Neuronal stem cell (in vitro differentiated cells): ENCODE results near the gene SLC5A4.

ENCODE experiments used
- DNase-seq: peaks from one replicate; pipeline ENCODE4 v3.0.0-alpha.2; 2013; ENCODE audit warnings: low spot score
- H2AFZ ChIP-seq: one replicate; pipeline ENCODE4 v1.6.1; 2013; ENCODE audit warnings: mild to moderate bottlenecking, low read length, inconsistent platforms
- H2AK5ac ChIP-seq: 2 replicates; pipeline ENCODE4 v1.6.1; 2013; ENCODE audit warnings: low read depth, mild to moderate bottlenecking, inconsistent platforms, low read length, moderate library complexity, mixed read lengths
- H2BK120ac ChIP-seq: 2 replicates; pipeline ENCODE4 v1.6.1; 2013; ENCODE audit warnings: low read depth, mild to moderate bottlenecking, inconsistent platforms, low read length, moderate library complexity, mixed read lengths
- H2BK12ac ChIP-seq: one replicate; pipeline ENCODE4 v1.6.1; 2013; ENCODE audit warnings: low read length, inconsistent platforms
- H2BK15ac ChIP-seq: 2 replicates; pipeline ENCODE4 v1.6.1; 2013; ENCODE audit warnings: mild to moderate bottlenecking, low read length, inconsistent platforms, mixed read lengths
- H2BK5ac ChIP-seq: one replicate; pipeline ENCODE4 v1.6.1; 2013; ENCODE audit warnings: inconsistent platforms, mild to moderate bottlenecking, low read length, moderate library complexity
- H3K14ac ChIP-seq: one replicate; pipeline ENCODE4 v1.6.1; 2013; ENCODE audit warnings: low read length, inconsistent platforms
- H3K18ac ChIP-seq: 2 replicates; pipeline ENCODE4 v1.6.1; 2013; ENCODE audit warnings: low read length, inconsistent platforms
- H3K23ac ChIP-seq: 2 replicates; pipeline ENCODE4 v1.6.1; 2013; ENCODE audit warnings: low read depth, mild to moderate bottlenecking, mixed read lengths, low read length, inconsistent platforms; ENCODE audit not compliant: poor library complexity
- H3K27ac ChIP-seq: replicated peaks from 3 replicates; pipeline ENCODE4 v1.5.1; 2013; ENCODE audit warnings: low read length, inconsistent platforms
- H3K27me3 ChIP-seq, 3 experiments: 2 replicates each; pipeline ENCODE4 v1.6.1; 2013; ENCODE audit warnings: low read length in 3 of 3, mild to moderate bottlenecking in 2 of 3, inconsistent platforms in 1 of 3, low read depth in 1 of 3, mixed read lengths in 1 of 3, moderate library complexity in 1 of 3; ENCODE audit not compliant: control insufficient read depth in 3 of 3, insufficient read depth in 3 of 3
- H3K36me3 ChIP-seq, 2 donors: replicated peaks in 1 of 2; 2 replicates each; pipeline ENCODE4 v1.6.1; 2013; ENCODE audit warnings: low read length in 2 of 2; ENCODE audit not compliant: control insufficient read depth in 2 of 2, insufficient read depth in 2 of 2
- H3K4ac ChIP-seq: 2 replicates; pipeline ENCODE4 v1.6.1; 2013; ENCODE audit warnings: inconsistent platforms, mild to moderate bottlenecking, low read length, moderate library complexity
- H3K4me1 ChIP-seq, 2 donors: 1 replicate in 1 of 2; 2 replicates in 1 of 2; pipeline ENCODE4 v1.6.1; 2013; ENCODE audit warnings: low read length in 2 of 2, low read depth in 1 of 2; ENCODE audit not compliant: control insufficient read depth in 2 of 2, insufficient read depth in 1 of 2
- H3K4me2 ChIP-seq: one replicate; pipeline ENCODE4 v1.6.1; 2013; ENCODE audit warnings: mild to moderate bottlenecking, low read length, inconsistent platforms; ENCODE audit not compliant: insufficient read depth, poor library complexity, severe bottlenecking
- H3K4me3 ChIP-seq, 2 donors: 2 replicates each; pipeline ENCODE4 v1.5.1; 2013; ENCODE audit warnings: low read length in 2 of 2, mild to moderate bottlenecking in 2 of 2, inconsistent platforms in 1 of 2, moderate library complexity in 1 of 2
- H3K79me1 ChIP-seq: one replicate; pipeline ENCODE4 v1.6.1; 2013; ENCODE audit warnings: low read depth, mild to moderate bottlenecking, inconsistent platforms, low read length, moderate library complexity
- H3K9ac ChIP-seq: one replicate; pipeline ENCODE4 v1.6.1; 2013; ENCODE audit warnings: mild to moderate bottlenecking, low read depth, low read length, inconsistent platforms; ENCODE audit not compliant: poor library complexity
- H3K9me3 ChIP-seq, 2 donors: replicated peaks in 1 of 2; 2 replicates each; pipeline versions ENCODE3 to v1.6.1; 2013; ENCODE audit warnings: low read length in 2 of 2, mild to moderate bottlenecking in 2 of 2, inconsistent platforms in 1 of 2, low read depth in 1 of 2, mixed read lengths in 1 of 2, moderate library complexity in 1 of 2; ENCODE audit not compliant: control insufficient read depth in 2 of 2, insufficient read depth in 1 of 2
- H4K8ac ChIP-seq: one replicate; pipeline ENCODE4 v1.6.1; 2013; ENCODE audit warnings: low read depth, mild to moderate bottlenecking, inconsistent platforms, low read length, moderate library complexity
- H4K91ac ChIP-seq: one replicate; pipeline ENCODE4 v1.6.1; 2013; ENCODE audit warnings: low read length, low read depth, mild to moderate bottlenecking, inconsistent platforms; ENCODE audit not compliant: poor library complexity
- WGBS, 2 donors: extraction: QIAGEN DNeasy Blood & Tissue Kit; methylation state at CpG; one replicate each; pipeline ENCODE4 v1.1.7; 2013; ENCODE audit warnings: missing lambda C conversion rate in 2 of 2, mixed read lengths in 1 of 2; ENCODE audit not compliant: insufficient read length in 2 of 2, insufficient replicate concordance in 1 of 2; ENCODE audit errors: extremely low coverage in 2 of 2; 5-methylcytosine and 5-hydroxymethylcytosine counted together

The SLC5A4 gene

GRCh38 chr22:32202539-32203180 is 52.5 kb downstream of the SLC5A4 start:
- peak overlapping the region; percentile 92 for H2BK15ac ChIP-seq
- H3K14ac ChIP-seq: peak overlapping the region; percentile 71
- H3K4ac ChIP-seq: no peak overlapping the region
- no peak overlapping the region for H3K4me2 ChIP-seq
- peak overlapping the region; percentile 85 for H3K23ac ChIP-seq
- peaks cover 0 to 14% of the 10 kb centered on the region in 2 donors for H3K4me1 ChIP-seq
- H2BK12ac ChIP-seq: peak overlapping the region; percentile 84
- H3K9ac ChIP-seq: peak overlapping the region; percentile 60
- H2BK5ac ChIP-seq: peak overlapping the region; percentile 13
- no CpG with 5 or more reads among the region's 29 CpGs for WGBS, 2 donors
- H2BK120ac ChIP-seq: no peak overlapping the region
- H3K27ac ChIP-seq: no peak overlapping the region
- H2AFZ ChIP-seq: peak overlapping the region; percentile 77
- peaks cover 9% of the 10 kb centered on the region for H3K79me1 ChIP-seq
- H4K8ac ChIP-seq: peak overlapping the region; percentile 92
- H4K91ac ChIP-seq: peak overlapping the region; percentile 30
- H3K18ac ChIP-seq: peak overlapping the region; percentile 64
- no peak overlapping the region for H3K4me3 ChIP-seq
- peak overlapping the region; percentile 97 for H2AK5ac ChIP-seq
- H3K9me3 ChIP-seq: no peaks in the 10 kb centered on the region
- H3K27me3 ChIP-seq: peaks cover 2 to 21% (median 10%) of the 10 kb centered on the region in 3 experiments
- H3K36me3 ChIP-seq: peaks cover 0 to 2% of the 10 kb centered on the region in 2 donors
- DNase-seq: peak; percentile 37

- H3K14ac ChIP-seq: no peak overlapping the region
- no peak overlapping the region for H3K4me2 ChIP-seq
- no peak overlapping the region for H3K18ac ChIP-seq
- H2BK15ac ChIP-seq: no peak overlapping the region
- H2BK120ac ChIP-seq: no peak overlapping the region
- H2AK5ac ChIP-seq: no peak overlapping the region
- no peak overlapping the region for H4K91ac ChIP-seq
- H2BK12ac ChIP-seq: no peak overlapping the region
- no CpG with 5 or more reads among the region's 4 CpGs for WGBS, 2 donors
- peaks cover 9% of the 10 kb centered on the region for H3K79me1 ChIP-seq
- H3K9ac ChIP-seq: no peak overlapping the region
- H4K8ac ChIP-seq: no peak overlapping the region
- H3K9me3 ChIP-seq: no peaks in the 10 kb centered on the region
- H3K4me1 ChIP-seq: peaks cover 0 to 14% of the 10 kb centered on the region in 2 donors
- no peak overlapping the region for H3K27ac ChIP-seq
- H3K27me3 ChIP-seq: peaks cover 2 to 21% (median 10%) of the 10 kb centered on the region in 3 experiments
- H3K23ac ChIP-seq: no peak overlapping the region
- peak overlapping the region; percentile 21 for H2AFZ ChIP-seq
- H3K4ac ChIP-seq: no peak overlapping the region
- H3K4me3 ChIP-seq: no peak overlapping the region
- no peak overlapping the region for H2BK5ac ChIP-seq
- no peak for DNase-seq
- peaks cover 0 to 1% of the 10 kb centered on the region in 2 donors for H3K36me3 ChIP-seq
These were observed 53.0 kb downstream of the SLC5A4 start for GRCh38 chr22:32202161-32202538.

GRCh38 chr22:32200752-32201151 is 54.4 kb downstream of the SLC5A4 start:
- no peak overlapping the region for H3K4ac ChIP-seq
- peaks cover 2 to 19% (median 16%) of the 10 kb centered on the region in 3 experiments for H3K27me3 ChIP-seq
- H2BK15ac ChIP-seq: no peak overlapping the region
- H2BK120ac ChIP-seq: no peak overlapping the region
- no peak overlapping the region for H2AK5ac ChIP-seq
- H3K4me3 ChIP-seq: no peak overlapping the region
- no peaks in the 10 kb centered on the region for H3K9me3 ChIP-seq
- H2BK12ac ChIP-seq: no peak overlapping the region
- WGBS, 2 donors: no CpG with 5 or more reads among the region's 10 CpGs
- no peak overlapping the region for H2AFZ ChIP-seq
- no peak overlapping the region for H3K4me2 ChIP-seq
- no peaks in the 10 kb centered on the region for H3K36me3 ChIP-seq
- no peak for DNase-seq
- H3K23ac ChIP-seq: no peak overlapping the region
- no peak overlapping the region for H3K14ac ChIP-seq
- H3K9ac ChIP-seq: no peak overlapping the region
- H4K91ac ChIP-seq: no peak overlapping the region
- peaks cover 0 to 11% of the 10 kb centered on the region in 2 donors for H3K4me1 ChIP-seq
- H4K8ac ChIP-seq: no peak overlapping the region
- peaks cover 9% of the 10 kb centered on the region for H3K79me1 ChIP-seq
- no peak overlapping the region for H2BK5ac ChIP-seq
- H3K27ac ChIP-seq: no peak overlapping the region
- H3K18ac ChIP-seq: no peak overlapping the region

- no peak overlapping the region for H2AK5ac ChIP-seq
- no peak overlapping the region for H3K18ac ChIP-seq
- no CpG with 5 or more reads among the region's 7 CpGs for WGBS, 2 donors
- no peak overlapping the region for H3K4me3 ChIP-seq
- peaks cover 2 to 19% (median 16%) of the 10 kb centered on the region in 3 experiments for H3K27me3 ChIP-seq
- no peak overlapping the region for H2BK120ac ChIP-seq
- no peak overlapping the region for H4K91ac ChIP-seq
- no peaks in the 10 kb centered on the region for H3K36me3 ChIP-seq
- H3K23ac ChIP-seq: no peak overlapping the region
- H2BK5ac ChIP-seq: no peak overlapping the region
- H2BK15ac ChIP-seq: no peak overlapping the region
- no peak for DNase-seq
- no peak overlapping the region for H3K4me2 ChIP-seq
- H3K4ac ChIP-seq: no peak overlapping the region
- no peaks in the 10 kb centered on the region for H3K9me3 ChIP-seq
- no peak overlapping the region for H4K8ac ChIP-seq
- H3K27ac ChIP-seq: no peak overlapping the region
- peaks cover 0 to 9% of the 10 kb centered on the region in 2 donors for H3K4me1 ChIP-seq
- no peak overlapping the region for H3K14ac ChIP-seq
- no peak overlapping the region for H2AFZ ChIP-seq
- H2BK12ac ChIP-seq: no peak overlapping the region
- no peak overlapping the region for H3K9ac ChIP-seq
- peaks cover 6% of the 10 kb centered on the region for H3K79me1 ChIP-seq
These were observed 55.2 kb downstream of the SLC5A4 start for GRCh38 chr22:32199961-32200360.
